Ishikawa (cell line): ENCODE data around the gene DLG3.

Experiments
- CEBPB ChIP-seq: IDR thresholded peaks from 2 replicates; pipeline ENCODE4 v1.6.1; 2012
- EGR1 ChIP-seq: IDR thresholded peaks from 2 replicates; pipeline ENCODE4 v1.6.1; 2012
- EP300 ChIP-seq: IDR thresholded peaks from 2 replicates; pipeline ENCODE4 v1.6.1; 2012; ENCODE audit warnings: borderline replicate concordance
- FOXM1 ChIP-seq: IDR thresholded peaks from 2 replicates; pipeline ENCODE4 v1.6.1; 2012; ENCODE audit warnings: low read depth, borderline replicate concordance
- MAX ChIP-seq: IDR thresholded peaks from 2 replicates; pipeline ENCODE4 v1.6.1; 2012
- NFIC ChIP-seq: IDR thresholded peaks from 2 replicates; pipeline ENCODE4 v1.6.1; 2012
- RAD21 ChIP-seq: IDR thresholded peaks from 2 replicates; pipeline ENCODE4 v1.6.1; 2012; ENCODE audit warnings: low read depth
- REST ChIP-seq: IDR thresholded peaks from 2 replicates; pipeline ENCODE4 v1.6.1; 2012; ENCODE audit warnings: low read depth, mild to moderate bottlenecking
- TAF1 ChIP-seq: IDR thresholded peaks from 2 replicates; pipeline ENCODE4 v1.6.1; 2012; ENCODE audit warnings: low read depth, mild to moderate bottlenecking
- TCF12 ChIP-seq: IDR thresholded peaks from 2 replicates; pipeline ENCODE4 v1.6.1; 2012; ENCODE audit warnings: low read depth
- TEAD4 ChIP-seq: IDR thresholded peaks from 2 replicates; pipeline ENCODE4 v1.6.1; 2012
- YY1 ChIP-seq: IDR thresholded peaks from 2 replicates; pipeline ENCODE4 v1.6.1; 2012; ENCODE audit warnings: low read depth
- ZBTB7A ChIP-seq: IDR thresholded peaks from 2 replicates; pipeline ENCODE4 v1.6.1; 2012; ENCODE audit warnings: low read depth

GRCh38 chrX:70424801-70425200 lies 19.8 kb upstream of the DLG3 start:
- TF ChIP-seq TAF1 (no peak), FOXM1 (no peak), TCF12 (no peak), MAX (no peak), NFIC (no peak), TEAD4 (no peak), YY1 (no peak), CEBPB (no peak), RAD21 (no peak), ZBTB7A (no peak), EGR1 (no peak), REST (no peak), EP300 (no peak)
